Fibroblast of mammary gland (primary cell): ENCODE data around the gene COL12A1.

ENCODE experiments used
- DNase-seq: peaks from one replicate; pipeline ENCODE4 v3.0.0-alpha.2; 2010; ENCODE audit warnings: low read depth
- H3K4me3 ChIP-seq: 2 replicates; pipeline ENCODE4 v1.5.1; 2011; ENCODE audit warnings: low read depth, mild to moderate bottlenecking, low read length, moderate library complexity; ENCODE audit not compliant: control insufficient read depth
- TF ChIP-seq, protein P1 (sequence below): conservative IDR thresholded peaks from 2 replicates; pipeline ENCODE4 v1.5.1; 2011; ENCODE audit warnings: low read depth, low read length, inconsistent platforms; ENCODE audit not compliant: control insufficient read depth, insufficient read depth

Gene COL12A1

GRCh38 chr6:75049308-75049707 is 156.5 kb downstream of the COL12A1 start:
- TF ChIP-seq, protein P1, sequence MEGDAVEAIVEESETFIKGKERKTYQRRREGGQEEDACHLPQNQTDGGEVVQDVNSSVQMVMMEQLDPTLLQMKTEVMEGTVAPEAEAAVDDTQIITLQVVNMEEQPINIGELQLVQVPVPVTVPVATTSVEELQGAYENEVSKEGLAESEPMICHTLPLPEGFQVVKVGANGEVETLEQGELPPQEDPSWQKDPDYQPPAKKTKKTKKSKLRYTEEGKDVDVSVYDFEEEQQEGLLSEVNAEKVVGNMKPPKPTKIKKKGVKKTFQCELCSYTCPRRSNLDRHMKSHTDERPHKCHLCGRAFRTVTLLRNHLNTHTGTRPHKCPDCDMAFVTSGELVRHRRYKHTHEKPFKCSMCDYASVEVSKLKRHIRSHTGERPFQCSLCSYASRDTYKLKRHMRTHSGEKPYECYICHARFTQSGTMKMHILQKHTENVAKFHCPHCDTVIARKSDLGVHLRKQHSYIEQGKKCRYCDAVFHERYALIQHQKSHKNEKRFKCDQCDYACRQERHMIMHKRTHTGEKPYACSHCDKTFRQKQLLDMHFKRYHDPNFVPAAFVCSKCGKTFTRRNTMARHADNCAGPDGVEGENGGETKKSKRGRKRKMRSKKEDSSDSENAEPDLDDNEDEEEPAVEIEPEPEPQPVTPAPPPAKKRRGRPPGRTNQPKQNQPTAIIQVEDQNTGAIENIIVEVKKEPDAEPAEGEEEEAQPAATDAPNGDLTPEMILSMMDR: no peak
- no peak overlapping the region for H3K4me3 ChIP-seq
- no peak for DNase-seq

GRCh38 chr6:75044846-75045245 is 161.0 kb downstream of the COL12A1 start:
- DNase-seq: no peak
- TF ChIP-seq, protein P1: no peak

DNA sequence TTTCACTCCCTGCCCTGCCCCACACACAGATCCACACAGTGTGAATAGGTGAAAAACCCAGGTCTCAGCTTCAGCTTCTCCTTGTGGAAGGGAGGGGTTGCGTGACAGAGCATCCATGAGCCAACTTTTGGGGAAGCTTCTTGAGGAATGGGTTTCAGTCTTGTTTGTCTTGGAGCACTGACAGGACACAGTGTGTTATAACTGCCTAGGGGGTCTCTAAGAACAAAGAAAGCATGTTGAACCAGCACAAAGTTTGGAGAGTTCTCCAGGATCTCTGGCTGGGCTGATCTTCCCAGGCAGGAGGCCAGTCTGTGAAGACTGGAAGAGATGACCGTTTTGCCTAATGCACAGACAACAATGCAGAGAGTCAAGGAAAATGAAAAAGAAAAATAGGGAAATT is 164.5 kb downstream of the COL12A1 start:
- no peak for DNase-seq
- no peak overlapping the region for H3K4me3 ChIP-seq
- TF ChIP-seq, protein P1: no peak

More at GRCh38 chr6:75044846-75045245, 161.0 kb downstream of the COL12A1 start:
- no peak overlapping the region for H3K4me3 ChIP-seq
